Sigmoid colon (tissue), 4 donors: ENCODE measurements around the gene LRP2BP.

Experiments
- POLR2A ChIP-seq, 2 donors: fragments of 450-650 bp; IDR thresholded peaks; one replicate each; pipeline ENCODE4 v1.6.1; 2016; ENCODE audit warnings: antibody characterized with exemption in 2 of 2, mild to moderate bottlenecking in 2 of 2, moderate library complexity in 2 of 2
- POLR2AphosphoS5 ChIP-seq, 4 donors: sonication (generic); formaldehyde crosslinking; IDR thresholded peaks; one replicate each; pipeline ENCODE4 v1.6.1; 2017; ENCODE audit warnings: antibody characterized with exemption in 4 of 4
- TF ChIP-seq, protein P1 (sequence below), 4 experiments: fragments of 450-650 bp in 3 of 4; fragments of 200-600 bp in 1 of 4; IDR thresholded peaks; one replicate each; pipeline ENCODE4 v1.5.1; 2016 to 2019; ENCODE audit warnings: antibody characterized with exemption in 4 of 4, mild to moderate bottlenecking in 3 of 4, moderate library complexity in 2 of 4

DNA sequence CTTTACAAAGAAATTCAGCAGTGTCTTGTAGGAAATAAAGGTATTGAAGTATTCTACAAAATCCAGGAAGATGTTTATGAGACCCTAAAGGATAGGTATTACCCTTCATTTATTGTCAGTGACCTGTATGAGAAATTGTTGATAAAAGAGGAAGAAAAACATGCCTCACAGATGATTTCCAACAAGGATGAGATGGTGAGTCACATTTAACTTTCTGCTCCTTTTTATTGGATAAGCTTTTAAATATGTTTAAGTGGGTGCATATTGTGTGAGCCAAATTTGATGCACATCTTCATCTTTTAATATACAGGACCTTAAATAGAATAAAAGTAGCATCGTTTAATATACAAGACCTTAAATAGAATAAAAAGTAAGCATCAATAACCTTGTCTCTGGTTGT, 72.1 kb downstream of the LRP2BP start:
- TF ChIP-seq, protein P1, sequence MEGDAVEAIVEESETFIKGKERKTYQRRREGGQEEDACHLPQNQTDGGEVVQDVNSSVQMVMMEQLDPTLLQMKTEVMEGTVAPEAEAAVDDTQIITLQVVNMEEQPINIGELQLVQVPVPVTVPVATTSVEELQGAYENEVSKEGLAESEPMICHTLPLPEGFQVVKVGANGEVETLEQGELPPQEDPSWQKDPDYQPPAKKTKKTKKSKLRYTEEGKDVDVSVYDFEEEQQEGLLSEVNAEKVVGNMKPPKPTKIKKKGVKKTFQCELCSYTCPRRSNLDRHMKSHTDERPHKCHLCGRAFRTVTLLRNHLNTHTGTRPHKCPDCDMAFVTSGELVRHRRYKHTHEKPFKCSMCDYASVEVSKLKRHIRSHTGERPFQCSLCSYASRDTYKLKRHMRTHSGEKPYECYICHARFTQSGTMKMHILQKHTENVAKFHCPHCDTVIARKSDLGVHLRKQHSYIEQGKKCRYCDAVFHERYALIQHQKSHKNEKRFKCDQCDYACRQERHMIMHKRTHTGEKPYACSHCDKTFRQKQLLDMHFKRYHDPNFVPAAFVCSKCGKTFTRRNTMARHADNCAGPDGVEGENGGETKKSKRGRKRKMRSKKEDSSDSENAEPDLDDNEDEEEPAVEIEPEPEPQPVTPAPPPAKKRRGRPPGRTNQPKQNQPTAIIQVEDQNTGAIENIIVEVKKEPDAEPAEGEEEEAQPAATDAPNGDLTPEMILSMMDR (IDR thresholded peaks at IDR 0.05) = no peak
- TF ChIP-seq POLR2AphosphoS5 (IDR thresholded peaks at IDR 0.05) (no peak), POLR2A (IDR thresholded peaks at IDR 0.05) (no peak)
